ENCODE measurements around the gene MRPL34. TPM values are rescaled to one million over a fixed set of nuclear protein-coding genes. Genes with fewer than 3 reads are reported as not detected.

Gene MRPL34
- total and polyA plus RNA-seq, 4 donors, result 23.3 to 301 (median 140) TPM

DNA sequence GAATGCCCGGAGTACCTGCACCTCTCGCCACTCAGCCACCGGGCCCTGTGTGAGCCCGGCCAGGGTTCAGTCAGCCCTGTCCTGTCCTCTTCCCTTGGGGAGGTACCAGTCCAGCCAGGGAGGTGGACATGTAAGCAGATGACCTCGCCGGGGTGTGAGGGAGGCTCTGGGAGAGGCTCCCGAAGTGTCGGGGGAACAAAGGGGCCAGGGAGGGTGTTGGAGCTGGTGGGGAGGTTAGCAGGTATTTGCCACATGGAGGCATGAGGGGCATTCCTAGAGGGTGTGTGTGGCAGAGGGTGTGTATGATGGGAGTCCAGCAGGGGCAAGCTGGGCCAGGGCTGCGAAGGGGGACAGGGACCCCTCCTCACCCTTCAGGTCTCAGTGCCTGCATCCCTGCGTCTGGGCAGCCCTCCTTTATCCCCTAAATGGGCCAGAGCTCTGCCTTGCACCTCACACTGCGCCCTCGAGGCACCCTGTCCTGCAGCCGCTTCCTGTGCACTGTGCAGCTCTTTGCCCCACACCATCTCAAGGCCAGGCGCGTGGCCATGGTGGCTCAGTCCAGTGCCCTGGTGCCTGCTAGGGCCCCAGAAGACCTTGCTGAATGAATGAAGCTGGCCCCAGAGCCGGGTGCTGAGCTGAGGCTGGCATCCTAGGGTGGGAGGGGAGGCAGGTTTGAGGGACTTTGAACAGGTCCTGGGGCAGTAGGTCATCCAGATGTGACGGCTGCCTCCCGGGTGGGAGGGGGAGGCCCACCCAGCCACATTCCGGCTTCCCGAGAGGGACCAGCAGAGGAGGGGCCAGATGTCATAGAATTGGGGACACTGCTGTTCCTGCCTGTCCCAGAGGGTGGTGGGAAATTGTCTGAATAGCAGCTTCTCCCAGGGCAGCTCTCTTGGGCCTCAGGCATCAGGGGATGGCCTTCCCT, 6.8 kb downstream of the MRPL34 start:
- TF ChIP-seq EGR1 (IDR thresholded peaks at IDR 0.05; ENCODE audit: low read depth in 2 of 2), result no peak
- TF ChIP-seq RAD21 (IDR thresholded peaks at IDR 0.05), result no peak
- no peak for TF ChIP-seq JUND (IDR thresholded peaks at IDR 0.05)
- no peak for TF ChIP-seq FOXA2 (IDR thresholded peaks at IDR 0.05)
- no peak for TF ChIP-seq YY1 (IDR thresholded peaks at IDR 0.05)
- TF ChIP-seq, protein P1, sequence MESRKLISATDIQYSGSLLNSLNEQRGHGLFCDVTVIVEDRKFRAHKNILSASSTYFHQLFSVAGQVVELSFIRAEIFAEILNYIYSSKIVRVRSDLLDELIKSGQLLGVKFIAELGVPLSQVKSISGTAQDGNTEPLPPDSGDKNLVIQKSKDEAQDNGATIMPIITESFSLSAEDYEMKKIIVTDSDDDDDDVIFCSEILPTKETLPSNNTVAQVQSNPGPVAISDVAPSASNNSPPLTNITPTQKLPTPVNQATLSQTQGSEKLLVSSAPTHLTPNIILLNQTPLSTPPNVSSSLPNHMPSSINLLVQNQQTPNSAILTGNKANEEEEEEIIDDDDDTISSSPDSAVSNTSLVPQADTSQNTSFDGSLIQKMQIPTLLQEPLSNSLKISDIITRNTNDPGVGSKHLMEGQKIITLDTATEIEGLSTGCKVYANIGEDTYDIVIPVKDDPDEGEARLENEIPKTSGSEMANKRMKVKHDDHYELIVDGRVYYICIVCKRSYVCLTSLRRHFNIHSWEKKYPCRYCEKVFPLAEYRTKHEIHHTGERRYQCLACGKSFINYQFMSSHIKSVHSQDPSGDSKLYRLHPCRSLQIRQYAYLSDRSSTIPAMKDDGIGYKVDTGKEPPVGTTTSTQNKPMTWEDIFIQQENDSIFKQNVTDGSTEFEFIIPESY (IDR thresholded peaks at IDR 0.05), result no peak
- no peak for TF ChIP-seq HNF4A (conservative IDR thresholded peaks at IDR 0.05)
- TF ChIP-seq HNF4G (IDR thresholded peaks at IDR 0.05), result no peak
- TF ChIP-seq, protein P2, sequence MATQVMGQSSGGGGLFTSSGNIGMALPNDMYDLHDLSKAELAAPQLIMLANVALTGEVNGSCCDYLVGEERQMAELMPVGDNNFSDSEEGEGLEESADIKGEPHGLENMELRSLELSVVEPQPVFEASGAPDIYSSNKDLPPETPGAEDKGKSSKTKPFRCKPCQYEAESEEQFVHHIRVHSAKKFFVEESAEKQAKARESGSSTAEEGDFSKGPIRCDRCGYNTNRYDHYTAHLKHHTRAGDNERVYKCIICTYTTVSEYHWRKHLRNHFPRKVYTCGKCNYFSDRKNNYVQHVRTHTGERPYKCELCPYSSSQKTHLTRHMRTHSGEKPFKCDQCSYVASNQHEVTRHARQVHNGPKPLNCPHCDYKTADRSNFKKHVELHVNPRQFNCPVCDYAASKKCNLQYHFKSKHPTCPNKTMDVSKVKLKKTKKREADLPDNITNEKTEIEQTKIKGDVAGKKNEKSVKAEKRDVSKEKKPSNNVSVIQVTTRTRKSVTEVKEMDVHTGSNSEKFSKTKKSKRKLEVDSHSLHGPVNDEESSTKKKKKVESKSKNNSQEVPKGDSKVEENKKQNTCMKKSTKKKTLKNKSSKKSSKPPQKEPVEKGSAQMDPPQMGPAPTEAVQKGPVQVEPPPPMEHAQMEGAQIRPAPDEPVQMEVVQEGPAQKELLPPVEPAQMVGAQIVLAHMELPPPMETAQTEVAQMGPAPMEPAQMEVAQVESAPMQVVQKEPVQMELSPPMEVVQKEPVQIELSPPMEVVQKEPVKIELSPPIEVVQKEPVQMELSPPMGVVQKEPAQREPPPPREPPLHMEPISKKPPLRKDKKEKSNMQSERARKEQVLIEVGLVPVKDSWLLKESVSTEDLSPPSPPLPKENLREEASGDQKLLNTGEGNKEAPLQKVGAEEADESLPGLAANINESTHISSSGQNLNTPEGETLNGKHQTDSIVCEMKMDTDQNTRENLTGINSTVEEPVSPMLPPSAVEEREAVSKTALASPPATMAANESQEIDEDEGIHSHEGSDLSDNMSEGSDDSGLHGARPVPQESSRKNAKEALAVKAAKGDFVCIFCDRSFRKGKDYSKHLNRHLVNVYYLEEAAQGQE (IDR thresholded peaks at IDR 0.05), result no peak
- no peak for TF ChIP-seq GABPA (IDR thresholded peaks at IDR 0.05 in 1 of 2, conservative IDR thresholded peaks at IDR 0.05 in 1 of 2)
- H3K9ac ChIP-seq (ENCODE audit: low read depth in 1 of 2, low read length in 2 of 2), result no peak overlapping the region
- no peak overlapping the region for H3K27ac ChIP-seq (ENCODE audit: low read depth in 1 of 2, low read length in 2 of 2)
- no peak for DNase-seq (ENCODE audit: low spot score)
- peaks cover 0 to 30% (median 18%) of the 10 kb centered on the region in 4 donors for H3K4me1 ChIP-seq (ENCODE audit: control insufficient read depth in 4 of 4, insufficient read depth in 4 of 4, low read length in 3 of 4)
- no peaks in the 10 kb centered on the region for H3K9me3 ChIP-seq (ENCODE audit: control insufficient read depth in 4 of 4, low read length in 3 of 4)
- H3K27me3 ChIP-seq (ENCODE audit: control insufficient read depth in 4 of 4, insufficient read depth in 4 of 4, low read length in 3 of 4), result no peaks in the 10 kb centered on the region
- 85% methylated on average over 20 of the region's 20 CpGs for WGBS
- H3K4me3 ChIP-seq (ENCODE audit: low read depth in 1 of 3, low read length in 3 of 3), result no peak overlapping the region
- H3K36me3 ChIP-seq (ENCODE audit: control insufficient read depth in 4 of 4, insufficient read depth in 3 of 4, low read depth in 1 of 4, low read length in 3 of 4), result peaks cover 12 to 20% (median 17%) of the 10 kb centered on the region in 4 donors

DNA sequence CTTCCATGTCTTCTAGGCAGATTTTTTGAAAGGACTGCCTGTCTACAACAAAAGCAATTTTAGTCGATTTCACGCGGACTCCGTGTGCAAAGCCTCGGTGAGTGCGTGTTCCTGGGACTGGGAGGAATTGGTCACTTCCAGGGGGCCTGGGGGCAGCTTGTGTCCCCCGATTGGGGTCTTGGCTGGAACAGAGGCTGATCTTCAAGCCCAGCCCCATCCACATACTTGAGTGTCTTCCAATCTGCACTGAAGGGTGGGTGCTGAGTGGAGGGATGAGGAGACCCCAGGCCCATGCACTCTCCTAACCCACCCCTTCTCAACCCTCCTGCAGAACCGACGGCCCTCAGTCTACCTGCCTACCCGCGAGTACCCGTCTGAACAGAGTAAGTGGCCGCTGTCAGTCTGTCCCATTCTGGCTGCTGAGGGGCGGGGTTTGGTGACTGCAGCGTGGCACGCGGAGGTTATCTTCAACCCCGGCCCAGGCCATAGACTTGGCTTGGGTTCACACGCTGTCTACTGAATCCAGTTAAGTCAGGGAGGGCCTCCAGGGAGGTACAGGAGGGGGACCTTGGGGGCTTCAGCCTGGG, 8.4 kb downstream of the MRPL34 start:
- Histone ChIP-seq H3K36me3 (ENCODE audit: control insufficient read depth in 4 of 4, insufficient read depth in 3 of 4, low read depth in 1 of 4, low read length in 3 of 4) (peaks cover 12 to 23% (median 20%) of the 10 kb centered on the region in 4 donors), H3K4me3 (ENCODE audit: low read depth in 1 of 3, low read length in 3 of 3) (no peak overlapping the region), H3K27ac (ENCODE audit: low read depth in 1 of 2, low read length in 2 of 2) (no peak overlapping the region), H3K9me3 (ENCODE audit: control insufficient read depth in 4 of 4, low read length in 3 of 4) (no peaks in the 10 kb centered on the region), H3K27me3 (ENCODE audit: control insufficient read depth in 4 of 4, insufficient read depth in 4 of 4, low read length in 3 of 4) (no peaks in the 10 kb centered on the region), H3K4me1 (ENCODE audit: control insufficient read depth in 4 of 4, insufficient read depth in 4 of 4, low read length in 3 of 4) (peaks cover 0 to 24% (median 15%) of the 10 kb centered on the region in 4 donors), H3K9ac (ENCODE audit: low read depth in 1 of 2, low read length in 2 of 2) (no peak overlapping the region)
- TF ChIP-seq GABPA (IDR thresholded peaks at IDR 0.05 in 1 of 2, conservative IDR thresholded peaks at IDR 0.05 in 1 of 2) (no peak), RXRA (IDR thresholded peaks at IDR 0.05) (no peak), SP1 (IDR thresholded peaks at IDR 0.05) (no peak), HNF4A (conservative IDR thresholded peaks at IDR 0.05) (no peak), JUND (IDR thresholded peaks at IDR 0.05) (no peak)
- TF ChIP-seq, protein P3, sequence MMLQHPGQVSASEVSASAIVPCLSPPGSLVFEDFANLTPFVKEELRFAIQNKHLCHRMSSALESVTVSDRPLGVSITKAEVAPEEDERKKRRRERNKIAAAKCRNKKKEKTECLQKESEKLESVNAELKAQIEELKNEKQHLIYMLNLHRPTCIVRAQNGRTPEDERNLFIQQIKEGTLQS (IDR thresholded peaks at IDR 0.05), result no peak
- TF ChIP-seq, protein P4, sequence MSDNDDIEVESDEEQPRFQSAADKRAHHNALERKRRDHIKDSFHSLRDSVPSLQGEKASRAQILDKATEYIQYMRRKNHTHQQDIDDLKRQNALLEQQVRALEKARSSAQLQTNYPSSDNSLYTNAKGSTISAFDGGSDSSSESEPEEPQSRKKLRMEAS (IDR thresholded peaks at IDR 0.05), result no peak
- no peak for DNase-seq (ENCODE audit: low spot score)
- WGBS, result 92% methylated on average over 19 of the region's 19 CpGs
